HG02759 (cell line): ENCODE results near the gene C16orf54.
"Not testable (repeated sequence)": the region's sequence is repeated elsewhere in the genome, so short reads cannot be mapped to it uniquely, and the experiment has no call there.

Experiments used
- ATAC-seq: cut with Tn5 transposase; IDR thresholded peaks from one replicate; pipeline ENCODE4 v1.9.1; 2021; ENCODE audit warnings: mild to moderate bottlenecking, moderate library complexity; ENCODE audit not compliant: unreplicated experiment

C16orf54 gene

DNA sequence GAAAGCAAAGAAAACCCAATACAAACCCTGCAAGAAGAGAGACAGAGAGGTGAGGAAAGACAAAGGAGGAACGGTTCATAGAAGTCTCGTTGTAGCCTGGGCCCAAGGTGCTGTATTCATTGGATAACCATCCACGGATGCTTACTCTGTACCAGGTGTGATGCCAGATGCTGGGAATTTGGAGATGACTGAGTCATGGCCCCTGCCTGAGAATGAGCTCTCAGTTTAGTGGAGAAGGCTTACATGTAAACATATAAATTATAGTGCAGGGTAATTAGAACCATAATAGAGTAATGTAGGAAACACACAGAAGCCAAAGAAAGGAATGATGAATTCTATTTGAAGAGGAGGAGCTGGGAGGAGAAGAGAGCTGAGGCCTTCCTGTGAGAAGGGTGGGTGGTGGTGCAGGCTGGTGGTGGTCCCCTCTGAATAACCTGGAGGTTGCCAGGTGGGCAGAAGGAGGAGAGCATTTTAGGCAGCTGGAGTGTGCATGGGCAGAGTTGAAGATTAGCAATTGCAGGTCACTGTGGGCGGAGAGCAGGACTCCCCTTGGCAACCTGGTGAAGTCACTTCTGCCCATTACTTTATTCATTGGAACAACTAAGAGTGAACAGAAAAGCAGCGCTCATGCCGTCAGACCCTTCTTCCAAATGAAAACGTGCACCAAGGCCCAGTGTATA lies 24.6 kb upstream of the C16orf54 start:
- no peak for ATAC-seq

DNA sequence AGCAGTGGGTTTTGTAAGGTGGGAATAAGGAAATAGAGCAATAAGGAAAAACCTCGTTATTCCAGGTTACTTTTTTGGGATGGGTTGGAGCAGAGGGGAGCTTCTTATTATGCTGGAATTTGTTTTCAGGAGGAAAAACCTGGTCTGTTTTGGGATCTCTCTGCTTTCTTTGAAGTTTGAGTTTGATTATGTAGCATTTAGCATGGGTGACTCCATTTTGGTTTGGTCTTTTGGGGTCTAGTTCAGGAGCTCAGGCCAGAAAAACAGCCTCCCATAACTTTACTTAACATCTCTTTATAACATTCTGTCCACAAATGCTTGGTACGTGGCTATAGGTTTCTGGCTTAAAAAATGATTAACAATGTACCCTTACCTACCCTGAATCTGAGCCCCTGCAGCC lies 23.7 kb upstream of the C16orf54 start:
- no peak for ATAC-seq

DNA sequence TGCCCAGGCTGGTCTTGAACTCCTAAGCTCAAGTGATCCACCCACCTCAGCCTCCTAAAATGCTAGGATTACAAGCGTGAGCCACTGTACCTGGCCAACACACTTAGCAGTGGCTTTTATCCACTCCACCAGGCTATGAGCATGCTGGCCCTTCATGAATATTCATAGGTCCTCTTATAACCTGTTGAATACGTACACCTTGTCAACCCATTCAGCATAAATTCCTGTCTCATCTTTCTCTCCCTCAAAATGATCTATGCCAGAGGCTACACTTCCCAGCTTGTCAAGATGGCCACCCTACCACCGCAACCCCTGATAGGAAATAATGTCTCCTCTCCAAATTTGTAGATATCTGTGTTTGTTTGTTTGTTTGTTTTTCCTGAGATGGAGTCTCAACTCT lies 21.3 kb upstream of the C16orf54 start:
- ATAC-seq, result no peak

DNA sequence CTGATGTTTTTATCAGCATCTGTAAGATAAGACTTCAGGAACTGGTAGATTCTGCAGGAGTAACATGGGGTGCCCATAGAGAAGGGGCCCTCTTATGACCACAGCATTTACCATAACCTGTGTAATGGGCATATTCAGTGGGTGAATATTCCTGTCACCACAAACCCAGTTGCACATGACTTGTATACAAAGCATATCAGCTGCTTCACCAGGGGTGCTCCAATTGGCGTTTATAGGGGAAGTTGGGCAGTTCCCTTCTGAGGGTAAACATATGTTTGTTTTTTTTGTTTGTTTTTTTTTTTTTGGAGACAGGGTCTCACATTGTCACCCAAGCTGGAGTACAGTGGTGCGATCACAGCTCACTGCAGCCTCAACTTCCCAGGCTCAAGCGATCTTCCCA lies 20.8 kb upstream of the C16orf54 start:
- no peak for ATAC-seq

DNA sequence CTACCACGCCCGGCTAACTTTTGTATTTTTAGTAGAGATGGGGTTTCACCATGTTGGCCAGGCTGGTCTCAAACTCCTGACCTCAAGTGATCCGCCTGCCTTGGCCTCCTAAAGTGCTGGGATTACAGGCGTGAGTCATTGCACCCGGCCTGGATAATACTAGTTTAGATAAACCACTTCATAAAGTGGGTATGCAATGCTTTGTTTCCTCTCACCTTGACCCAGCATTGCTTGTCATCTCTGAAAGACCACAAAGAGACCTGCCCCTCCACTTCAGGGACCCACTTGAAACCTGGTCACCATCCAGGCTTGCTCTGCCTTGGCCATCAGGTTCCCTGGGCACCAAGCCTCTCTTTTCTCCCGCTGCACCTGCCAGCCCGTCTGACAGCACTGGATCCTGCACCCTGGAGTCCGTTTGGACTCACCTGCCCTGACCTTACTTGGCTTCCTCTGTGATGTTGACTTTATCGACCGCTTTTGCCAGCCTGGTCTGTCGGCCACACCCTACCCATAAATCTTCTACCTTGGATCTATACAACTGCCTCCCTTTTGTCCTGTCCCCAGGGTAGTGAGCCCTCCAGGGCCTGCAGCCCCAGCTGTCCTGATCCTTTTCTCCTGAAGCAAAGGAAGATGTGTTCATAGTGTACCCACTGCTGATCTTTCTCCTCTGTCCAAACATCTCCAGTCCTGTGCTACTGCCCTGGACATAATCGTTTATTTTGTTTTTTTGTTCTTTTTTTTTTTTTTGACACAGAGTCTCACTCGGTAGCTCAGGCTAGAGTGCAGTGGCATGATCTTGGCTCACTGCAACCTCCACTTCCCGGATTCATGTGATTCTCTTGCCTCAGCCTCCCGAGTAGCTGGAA lies 19.6 kb upstream of the C16orf54 start:
- ATAC-seq, result no peak

DNA sequence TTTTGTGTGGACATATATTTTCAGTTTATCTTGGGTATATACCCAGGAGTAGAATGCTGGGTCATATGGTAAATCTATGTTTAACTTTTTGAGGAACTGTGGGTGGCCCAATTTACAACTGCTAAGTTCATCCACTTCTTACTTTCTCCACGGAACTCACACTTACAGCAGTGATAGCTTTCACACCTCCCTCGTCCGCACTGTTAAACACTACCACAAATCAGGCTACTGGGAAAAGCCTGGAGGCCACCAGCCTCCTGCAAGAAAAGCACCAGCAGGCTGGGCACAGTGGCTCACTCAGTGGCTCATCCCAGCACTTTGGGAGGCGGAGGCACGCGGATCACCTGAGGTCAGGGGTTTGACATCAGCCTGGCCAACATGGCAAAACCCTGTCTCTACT lies 17.5 kb upstream of the C16orf54 start:
- ATAC-seq, result no peak

DNA sequence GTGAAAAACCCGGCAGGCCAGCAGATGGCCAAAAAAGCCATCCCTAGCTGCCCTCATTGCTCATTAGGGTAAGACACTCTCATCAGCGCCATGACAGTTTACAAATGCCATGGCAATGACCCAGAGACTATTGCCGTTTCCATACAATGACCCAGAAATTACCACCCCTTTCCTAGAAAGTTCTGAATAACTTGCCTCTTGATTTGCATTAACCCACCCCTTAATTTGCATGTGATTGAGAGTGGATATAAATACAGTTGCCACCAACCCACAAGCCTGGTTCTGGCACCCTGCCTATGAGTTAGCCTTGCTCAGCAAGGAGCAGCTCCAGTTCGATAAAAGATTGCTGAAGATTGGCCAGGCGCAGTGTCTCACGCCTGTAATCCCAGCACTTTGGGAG lies 16.1 kb upstream of the C16orf54 start:
- no peak for ATAC-seq

DNA sequence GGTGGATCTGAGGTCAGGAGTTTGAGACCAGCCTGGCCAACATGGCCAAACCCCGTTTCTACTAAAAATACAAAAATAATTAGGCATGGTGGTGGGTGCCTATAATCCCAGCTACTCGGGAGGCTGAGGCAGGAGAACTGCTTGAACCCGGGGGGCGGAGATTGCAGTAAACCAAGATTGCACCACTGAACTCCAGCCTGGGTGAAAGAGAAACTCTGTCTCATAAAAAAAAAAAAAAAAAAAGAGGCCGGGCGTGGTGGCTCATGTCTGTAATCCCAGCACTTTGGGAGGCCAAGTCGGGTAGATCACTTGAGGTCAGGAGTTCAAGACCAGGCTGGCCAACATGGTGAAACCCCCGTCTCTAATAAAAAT lies 15.5 kb upstream of the C16orf54 start:
- ATAC-seq, result not testable (repeated sequence)

DNA sequence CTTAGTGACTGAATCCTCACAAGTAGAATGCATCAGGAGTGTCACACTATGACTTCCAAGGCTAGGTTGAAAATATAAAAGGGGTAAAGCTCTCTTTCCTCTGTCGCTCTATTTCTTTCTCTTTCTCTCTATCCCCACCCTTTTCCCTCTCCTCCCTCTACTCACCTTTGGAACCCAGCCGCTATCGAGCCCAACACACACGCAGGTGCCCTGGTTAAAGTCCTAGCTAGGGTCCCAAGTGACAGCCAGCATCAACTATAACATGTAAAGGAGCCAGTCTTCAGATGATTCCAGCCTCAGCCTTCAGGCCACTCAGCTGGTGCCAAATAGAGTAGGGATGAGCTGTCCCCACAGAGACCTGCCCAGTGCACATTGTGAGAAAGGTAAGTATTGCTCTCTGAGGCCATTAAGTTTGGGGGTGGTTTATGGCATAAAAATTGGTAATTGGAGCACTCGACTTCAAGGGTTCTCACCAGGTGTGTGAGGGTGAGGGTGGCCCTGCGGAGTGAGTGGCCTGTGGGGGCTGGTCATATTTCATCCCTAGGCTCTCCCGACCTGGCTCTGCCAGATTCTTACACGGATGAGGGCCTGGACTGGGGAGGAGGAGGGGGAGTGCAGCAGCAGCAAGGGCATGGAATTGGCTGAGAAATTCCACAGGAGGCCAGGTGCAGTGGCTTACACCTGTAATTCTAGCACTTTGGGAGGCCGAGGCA lies 14.9 kb upstream of the C16orf54 start:
- ATAC-seq, result no peak

DNA sequence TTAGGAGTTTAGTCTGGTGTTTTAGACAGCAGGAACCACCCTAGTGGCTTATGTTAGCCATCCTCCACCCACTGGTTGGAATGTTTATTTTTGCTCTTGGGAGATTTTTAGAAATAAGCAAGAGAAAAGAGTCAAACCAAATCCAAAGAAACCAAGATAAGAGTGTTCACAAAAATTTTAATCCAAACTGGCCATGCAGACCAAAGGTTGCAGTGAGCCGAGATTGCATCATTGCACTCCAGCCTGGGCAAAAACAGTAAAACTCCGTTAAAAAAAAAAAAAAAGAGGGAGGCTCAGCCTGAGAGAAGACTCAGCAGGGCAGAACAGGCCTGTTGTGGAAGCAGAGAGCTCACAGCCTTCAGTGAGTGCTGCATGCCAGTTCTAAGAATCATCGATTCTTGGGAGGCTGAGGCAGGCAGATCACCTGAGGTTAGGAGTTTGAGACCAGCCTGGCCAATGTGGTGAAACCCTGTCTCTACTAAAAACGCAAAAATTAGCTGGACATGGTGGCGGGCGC lies 12.2 kb upstream of the C16orf54 start:
- ATAC-seq, result no peak

DNA sequence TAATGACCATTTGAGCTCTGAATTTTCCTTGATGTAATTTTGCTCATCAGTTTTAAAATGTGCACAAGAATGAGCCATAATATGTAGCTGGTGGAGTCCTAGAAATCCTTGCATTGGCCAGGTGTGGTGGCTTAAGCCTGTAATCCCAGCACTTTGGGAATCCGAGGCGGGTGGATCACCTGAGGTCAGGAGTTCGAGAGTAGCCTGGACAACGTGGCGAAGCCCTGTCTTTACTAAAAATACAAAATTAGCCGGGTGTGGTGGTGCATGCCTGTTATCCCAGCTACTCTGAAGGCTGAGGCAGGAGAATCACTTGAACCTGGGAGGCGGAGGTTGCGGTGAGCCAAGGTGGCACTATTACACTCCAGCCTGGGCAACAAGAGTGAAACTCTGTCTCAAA lies 11.3 kb upstream of the C16orf54 start:
- ATAC-seq, result not testable (repeated sequence)

DNA sequence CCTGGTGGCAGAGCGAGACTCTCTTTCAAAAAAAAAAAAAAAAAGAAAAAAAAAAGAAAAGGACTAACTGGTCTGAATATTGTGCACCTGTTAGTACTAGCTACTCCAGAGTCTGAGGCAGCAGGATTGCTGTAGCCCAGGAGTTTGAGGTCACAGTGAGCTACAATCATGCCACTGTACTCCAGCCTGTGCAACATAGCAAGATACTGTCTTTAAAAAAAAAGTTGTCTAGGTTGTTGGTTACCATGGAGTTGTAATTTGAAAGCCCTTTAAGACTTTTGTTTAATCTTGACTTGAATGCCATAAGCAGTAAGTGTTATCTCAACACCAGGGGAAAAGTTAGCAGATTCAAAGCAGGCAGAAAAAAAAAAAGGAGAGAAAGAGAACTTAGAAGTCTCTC lies 10.9 kb upstream of the C16orf54 start:
- no peak for ATAC-seq

DNA sequence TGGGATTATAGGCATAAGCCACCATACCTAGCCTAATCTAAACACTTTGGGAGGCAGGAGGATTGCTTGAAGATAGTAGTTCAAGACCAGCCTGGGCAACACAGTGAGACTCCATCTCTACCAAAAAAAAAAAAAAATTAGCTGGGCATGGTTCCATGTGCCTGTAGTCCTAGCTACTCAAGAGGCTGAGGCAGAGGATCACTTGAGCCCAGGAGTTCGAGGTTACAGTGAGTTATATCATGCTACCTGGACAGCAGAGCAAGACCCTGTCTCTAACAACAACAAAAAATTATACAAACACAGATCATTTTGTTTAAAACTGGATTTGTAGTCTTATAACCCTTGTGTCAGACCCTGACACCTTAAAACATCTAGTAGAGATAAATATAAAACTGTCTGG lies 7.7 kb upstream of the C16orf54 start:
- no peak for ATAC-seq

DNA sequence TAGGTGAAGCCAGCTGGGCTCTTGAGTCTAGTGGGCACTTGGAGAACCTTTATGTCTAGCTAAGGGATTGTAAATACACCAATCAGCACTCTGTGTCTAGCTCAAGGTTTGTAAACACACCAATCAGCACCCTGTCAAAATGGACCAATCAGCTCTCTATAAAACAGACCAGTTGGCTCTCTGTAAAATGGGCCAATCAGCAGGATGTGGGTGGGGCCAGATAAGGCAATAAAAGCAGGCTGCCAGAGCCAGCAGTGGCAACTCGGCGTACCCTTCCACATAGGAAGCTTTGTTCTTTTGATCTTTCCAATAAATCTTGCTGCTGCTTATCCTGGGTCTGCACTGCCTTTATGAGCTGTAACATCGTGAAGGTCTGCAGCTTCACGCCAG lies 3.0 kb upstream of the C16orf54 start:
- not testable (repeated sequence) for ATAC-seq

DNA sequence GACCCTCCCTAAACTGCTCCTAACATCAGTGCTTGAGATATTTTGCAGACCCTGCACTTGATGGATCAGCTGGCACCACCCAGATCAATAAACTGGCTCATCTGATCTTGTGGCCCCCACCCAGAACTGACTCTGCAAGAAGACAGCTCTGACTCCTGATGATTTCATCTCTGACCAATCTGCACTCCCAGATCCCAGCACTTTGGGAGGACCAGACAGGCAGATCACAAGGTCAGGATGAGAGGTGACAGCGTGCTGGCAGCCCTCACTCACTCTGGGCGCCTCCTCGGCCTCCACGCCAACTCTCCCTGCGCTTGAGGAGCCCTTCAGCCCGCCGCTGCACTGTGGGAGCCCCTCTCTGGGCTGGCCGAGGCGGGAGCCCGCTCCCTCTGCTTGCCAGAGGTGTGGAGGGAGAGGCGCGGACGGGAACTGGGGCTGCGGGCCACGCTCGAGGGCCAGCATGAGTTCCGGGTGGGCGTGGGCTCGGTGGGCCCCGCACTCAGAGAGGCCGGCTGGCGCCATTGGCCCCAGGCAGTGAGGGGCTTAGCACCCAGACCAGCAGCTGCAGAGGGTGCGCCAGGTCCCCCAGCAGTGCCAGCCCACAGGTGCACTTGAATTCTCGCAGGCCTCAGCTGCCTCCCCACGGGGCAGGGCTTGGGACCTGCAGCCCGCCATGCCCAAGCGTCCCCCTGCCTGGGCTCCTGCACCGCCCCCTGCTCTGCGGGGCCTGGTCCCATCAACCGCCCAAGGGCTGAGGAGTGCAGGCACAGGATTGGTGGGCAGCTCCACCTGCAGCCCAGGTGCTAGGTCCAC lies 2.4 kb upstream of the C16orf54 start:
- no peak for ATAC-seq

DNA sequence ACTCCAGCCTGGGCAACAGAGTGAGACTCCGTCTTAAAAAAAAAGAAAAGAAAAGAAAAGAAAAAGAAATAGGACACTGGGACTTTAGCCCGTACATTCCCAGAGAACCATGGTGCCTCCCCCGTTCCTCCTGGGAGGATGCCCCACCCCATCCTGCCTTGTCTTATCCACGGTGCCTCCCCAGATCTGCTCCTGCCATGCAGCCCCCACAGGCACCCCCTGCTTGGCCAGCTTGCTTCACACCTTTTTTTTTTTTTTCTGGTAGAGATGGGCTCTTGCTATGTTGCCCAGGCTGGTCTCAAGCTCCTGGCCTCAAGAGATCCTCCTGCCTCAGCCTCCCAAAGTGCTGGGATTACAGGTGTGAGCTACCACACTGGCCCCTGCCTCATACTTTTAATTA lies 728 bp upstream of the C16orf54 start:
- ATAC-seq, result not testable (repeated sequence)

DNA sequence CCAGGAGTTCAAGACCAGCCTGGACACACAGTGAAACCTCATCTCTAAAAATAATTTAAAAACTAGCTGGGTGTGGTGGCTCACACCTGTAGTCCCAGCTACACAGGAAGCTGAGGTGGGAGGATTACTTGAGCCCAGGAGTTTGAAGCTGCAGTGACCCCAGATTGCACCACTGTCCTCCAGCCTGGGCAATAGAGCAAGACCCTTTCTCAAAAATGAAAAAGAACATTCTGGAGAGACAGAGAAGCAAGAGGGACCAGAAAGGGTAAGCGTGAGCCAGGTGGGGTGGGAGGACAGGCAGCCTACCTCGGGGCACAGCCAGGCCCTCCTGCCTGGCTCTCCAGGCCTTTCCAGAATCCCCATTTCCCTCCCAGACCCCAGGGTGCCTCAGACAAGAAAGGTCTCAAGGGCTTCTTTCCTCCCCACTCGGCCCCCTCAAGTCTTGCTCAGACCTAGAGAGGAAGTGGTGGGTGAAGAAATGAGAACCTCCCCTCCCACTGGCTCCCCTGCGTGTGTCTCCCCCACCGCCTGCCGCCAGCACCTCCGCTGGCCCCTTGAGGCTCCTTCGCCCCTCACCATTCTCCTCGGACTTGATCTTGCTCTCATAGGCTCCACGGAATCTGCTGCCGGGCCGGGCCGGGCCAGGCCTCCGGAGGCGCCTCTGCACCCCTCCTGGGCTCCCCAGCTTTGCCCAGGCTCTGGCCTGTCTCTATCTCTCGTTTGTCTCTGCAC lies 503 bp downstream of the C16orf54 start:
- ATAC-seq, result peak; percentile 55

DNA sequence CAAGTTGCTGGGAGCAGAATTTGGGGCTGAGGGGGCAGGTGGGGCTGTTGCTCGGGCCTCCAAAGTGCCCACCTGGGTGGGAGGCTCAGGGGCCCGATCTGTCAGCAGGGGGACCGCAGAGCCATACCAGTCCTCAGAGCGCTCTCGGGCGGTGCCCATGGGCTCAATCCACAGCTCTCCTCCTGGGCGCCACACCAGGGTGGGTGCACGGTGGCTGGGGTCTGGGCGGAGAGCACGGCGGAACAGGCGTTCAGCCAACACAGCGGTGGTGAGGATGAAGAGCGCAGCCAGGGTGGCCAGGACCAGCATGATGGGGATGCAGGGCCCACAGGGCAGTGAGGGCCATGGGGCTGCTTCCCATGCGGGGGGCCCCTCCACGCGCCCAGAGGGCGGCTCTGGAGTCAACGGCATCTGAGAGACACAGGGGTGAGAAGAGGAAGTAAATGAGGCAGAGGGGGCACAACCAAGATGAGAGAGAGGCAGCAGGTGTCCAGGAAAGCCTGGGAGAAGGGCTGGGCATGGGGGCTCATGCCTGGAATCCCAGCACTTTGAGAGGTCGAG lies 1.2 kb downstream of the C16orf54 start:
- no peak for ATAC-seq

DNA sequence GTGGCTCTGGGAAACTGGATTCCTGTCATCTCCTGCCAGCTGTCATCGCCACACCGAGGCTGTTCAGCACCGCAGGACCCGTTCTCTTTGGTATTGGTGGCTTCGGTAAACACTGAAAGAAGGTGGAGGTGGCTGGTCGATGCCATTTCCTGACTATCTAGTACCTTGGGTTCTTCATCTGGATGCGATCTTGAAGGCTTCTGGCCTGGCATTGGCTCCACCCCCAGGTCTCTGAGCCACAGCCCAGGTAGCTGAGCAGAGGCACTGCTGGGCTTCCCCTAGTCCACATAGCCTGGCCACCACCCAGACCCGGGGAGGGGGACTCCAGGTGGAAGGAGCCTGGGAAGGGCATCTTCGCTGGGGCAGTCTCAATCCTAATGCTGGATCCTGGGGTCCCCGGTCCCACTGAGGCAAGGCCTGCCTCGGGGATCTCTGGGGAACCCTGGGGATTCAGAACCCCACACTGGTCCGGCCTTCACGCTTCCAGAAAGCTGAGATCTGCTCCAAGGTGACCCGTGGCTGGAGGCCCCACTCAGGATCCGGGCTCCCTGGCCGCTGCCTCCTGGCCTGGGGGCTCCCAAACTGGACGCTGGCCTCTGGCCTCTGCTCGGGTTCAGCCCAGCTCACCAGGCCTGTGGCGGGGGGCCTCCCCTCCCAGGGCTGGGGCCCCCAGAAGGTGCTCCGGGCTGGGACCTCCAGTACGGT lies 1.8 kb downstream of the C16orf54 start:
- no peak for ATAC-seq
